CD4-positive, alpha-beta T cell treated with Interleukin-4 for 1 hour (primary cell): ENCODE data around the gene BNIP3.
A peak's percentile ranks its signal among the peaks of the same experiment; 100 is the strongest.
"Not testable (repeated sequence)": the region's sequence is repeated elsewhere in the genome, so short reads cannot be mapped to it uniquely, and the experiment has no call there.

Experiments
- DNase-seq, 2 donors: peaks; one replicate each; pipeline ENCODE4 v3.0.0-alpha.2; 2020 to 2022

Gene BNIP3

GRCh38 chr10:131977323-131978096 lies 4.2 kb downstream of the BNIP3 start:
- DNase-seq = no peak

- no peak for DNase-seq
These were observed 5.9 kb downstream of the BNIP3 start for GRCh38 chr10:131975796-131976195.

- no peak for DNase-seq
These were observed 6.7 kb downstream of the BNIP3 start for GRCh38 chr10:131975003-131975402.

- no peak for DNase-seq
These were observed 7.5 kb downstream of the BNIP3 start for GRCh38 chr10:131974034-131974817.

GRCh38 chr10:131973160-131973951 lies 8.4 kb downstream of the BNIP3 start:
- DNase-seq = peak in 1 of 2 donors; percentile 9

GRCh38 chr10:131972474-131973071 lies 9.2 kb downstream of the BNIP3 start:
- peak in 1 of 2 donors; percentile 61 for DNase-seq

- no peak for DNase-seq
These were observed 10.1 kb downstream of the BNIP3 start for GRCh38 chr10:131971591-131971990.

GRCh38 chr10:131970946-131971345 lies 10.8 kb downstream of the BNIP3 start:
- DNase-seq = no peak

- DNase-seq = no peak
These were observed 12.8 kb downstream of the BNIP3 start for GRCh38 chr10:131968949-131969348.

- no peak for DNase-seq
These were observed 17.4 kb downstream of the BNIP3 start for GRCh38 chr10:131964298-131964697.

- no peak for DNase-seq
These were observed 17.9 kb downstream of the BNIP3 start for GRCh38 chr10:131963811-131964210.

- no peak for DNase-seq
These were observed 18.4 kb downstream of the BNIP3 start for GRCh38 chr10:131963350-131963749.

- no peak for DNase-seq
These were observed 19.7 kb downstream of the BNIP3 start for GRCh38 chr10:131961777-131962662.

- no peak for DNase-seq
These were observed 20.5 kb downstream of the BNIP3 start for GRCh38 chr10:131961047-131961776.

- no peak for DNase-seq
These were observed 21.1 kb downstream of the BNIP3 start for GRCh38 chr10:131960631-131961046.

GRCh38 chr10:131959841-131960240 lies 21.9 kb downstream of the BNIP3 start:
- DNase-seq = no peak

- no peak for DNase-seq
These were observed 26.0 kb downstream of the BNIP3 start for GRCh38 chr10:131955591-131956340.

- DNase-seq = no peak
These were observed 27.3 kb downstream of the BNIP3 start for GRCh38 chr10:131954356-131954965.

- not testable (repeated sequence) for DNase-seq
These were observed 31.8 kb downstream of the BNIP3 start for GRCh38 chr10:131949908-131950307.
